H7 (cell line): ENCODE results near the gene PBX1. TPM values are rescaled to one million over a fixed set of nuclear protein-coding genes. Genes with fewer than 3 reads are reported as not detected.
A peak's percentile ranks its signal among the peaks of the same experiment; 100 is the strongest.

ENCODE experiments used
- DNase-seq: peaks from one replicate; pipeline ENCODE4 v3.0.0; 2012
- H3K27me3 ChIP-seq: 2 replicates; pipeline ENCODE4 v1.6.0; 2011; ENCODE audit warnings: mild to moderate bottlenecking, low read length; ENCODE audit not compliant: control insufficient read depth, insufficient read depth
- H3K36me3 ChIP-seq: replicated peaks from 2 replicates; pipeline ENCODE4 v1.5.1; 2011; ENCODE audit warnings: low read length; ENCODE audit not compliant: control insufficient read depth, insufficient read depth
- H3K4me3 ChIP-seq: 2 replicates; pipeline ENCODE4 v1.5.1; 2011; ENCODE audit warnings: low read depth, mild to moderate bottlenecking, control low read depth, low read length, moderate library complexity; ENCODE audit not compliant: insufficient read depth
- total RNA-seq: library from RNA; depleted of rRNA; stranded (reverse); fragments of >200 nt; shearing (Covaris generic); gene quantifications from 2 replicates; pipeline ENCODE4 v1.2.3, GENCODE V29; 2014

PBX1 gene
- total RNA-seq, 1 experiment from 2014 or later, result 70.5 TPM

- Histone ChIP-seq H3K27me3 (no peaks in the 10 kb centered on the region), H3K4me3 (no peak overlapping the region), H3K36me3 (no peaks in the 10 kb centered on the region)
- no peak for DNase-seq
Observed at GRCh38 chr1:164719676-164720439, 160.9 kb downstream of the PBX1 start.

GRCh38 chr1:164720440-164721227 lies 161.7 kb downstream of the PBX1 start:
- H3K4me3 ChIP-seq, result no peak overlapping the region

GRCh38 chr1:164721228-164721496 lies 162.2 kb downstream of the PBX1 start:
- no peak for DNase-seq
- H3K4me3 ChIP-seq, result no peak overlapping the region
- no peaks in the 10 kb centered on the region for H3K27me3 ChIP-seq
- H3K36me3 ChIP-seq, result no peaks in the 10 kb centered on the region

More at GRCh38 chr1:164720440-164721227, 161.7 kb downstream of the PBX1 start:
- Histone ChIP-seq H3K27me3 (no peaks in the 10 kb centered on the region), H3K36me3 (no peaks in the 10 kb centered on the region)
- no peak for DNase-seq

DNA sequence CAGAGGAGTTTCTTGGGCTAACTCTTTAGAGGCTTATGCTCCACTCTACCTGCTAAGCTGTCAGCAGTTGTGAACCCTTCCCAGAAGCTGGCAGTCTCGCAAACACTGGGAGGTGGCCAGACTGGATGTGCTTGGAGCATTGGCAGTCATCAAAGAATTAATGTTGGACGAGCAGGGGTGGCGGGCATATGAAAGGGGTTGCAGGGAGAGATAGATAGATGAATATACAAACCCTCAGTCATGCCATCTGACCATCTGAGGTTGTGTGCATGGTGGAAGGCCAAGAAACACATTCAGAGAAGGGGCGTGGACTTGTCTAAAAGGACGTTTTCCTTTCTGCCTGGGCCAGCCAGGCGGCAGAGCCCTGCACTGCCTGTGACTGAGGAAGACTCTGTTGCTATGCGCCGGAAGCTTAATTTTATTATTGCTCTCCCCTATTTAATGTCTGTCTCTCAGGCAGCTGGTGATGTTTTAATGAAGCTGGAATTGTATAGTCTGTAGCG lies 164.4 kb downstream of the PBX1 start:
- Histone ChIP-seq H3K4me3 (no peak overlapping the region), H3K27me3 (no peaks in the 10 kb centered on the region), H3K36me3 (no peaks in the 10 kb centered on the region)
- no peak for DNase-seq

- DNase-seq, result no peak
- Histone ChIP-seq H3K27me3 (no peaks in the 10 kb centered on the region), H3K4me3 (no peak overlapping the region), H3K36me3 (no peaks in the 10 kb centered on the region)
Observed at GRCh38 chr1:164725401-164725800, 166.4 kb downstream of the PBX1 start.

DNA sequence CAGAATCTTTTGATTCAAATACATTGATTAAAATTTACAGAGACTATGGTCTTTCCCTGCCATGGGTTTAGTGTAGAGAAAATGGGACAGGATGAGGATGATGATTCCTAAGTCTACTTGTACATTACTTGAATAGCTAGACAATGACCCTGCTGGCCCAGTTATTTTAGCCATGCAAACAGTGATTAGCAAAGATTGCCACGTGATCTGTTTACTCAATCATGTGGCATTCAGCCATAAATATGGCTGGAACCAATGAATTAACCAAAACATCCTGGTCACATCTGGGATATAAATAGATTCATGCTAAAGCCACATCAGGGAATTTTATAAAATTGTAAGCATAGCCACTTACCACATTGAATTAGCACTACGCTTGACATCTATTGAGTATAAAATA lies 167.3 kb downstream of the PBX1 start:
- no peak for DNase-seq
- no peaks in the 10 kb centered on the region for H3K36me3 ChIP-seq
- no peak overlapping the region for H3K4me3 ChIP-seq
- H3K27me3 ChIP-seq, result no peaks in the 10 kb centered on the region

DNA sequence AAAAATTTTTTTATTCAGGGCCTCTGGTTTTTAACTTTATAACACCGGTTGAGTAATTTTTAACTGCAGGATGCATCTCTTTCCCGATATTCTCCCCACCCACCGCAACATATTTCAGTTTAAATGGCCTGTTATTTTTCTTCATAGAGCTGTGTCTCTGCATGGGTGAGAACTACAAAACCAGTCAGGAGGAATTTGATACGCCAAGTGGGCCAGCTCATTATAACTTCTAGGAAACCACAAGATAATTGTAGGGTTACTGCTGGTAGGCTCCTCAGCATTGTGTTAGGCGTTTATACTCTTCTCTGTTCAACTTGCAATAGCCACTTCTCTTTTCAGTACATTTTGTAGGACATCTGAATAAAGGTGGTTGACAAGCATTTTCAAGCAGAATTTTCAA lies 169.7 kb downstream of the PBX1 start:
- H3K4me3 ChIP-seq, result no peak overlapping the region
- H3K27me3 ChIP-seq, result no peaks in the 10 kb centered on the region
- H3K36me3 ChIP-seq, result no peaks in the 10 kb centered on the region
- DNase-seq, result no peak

DNA sequence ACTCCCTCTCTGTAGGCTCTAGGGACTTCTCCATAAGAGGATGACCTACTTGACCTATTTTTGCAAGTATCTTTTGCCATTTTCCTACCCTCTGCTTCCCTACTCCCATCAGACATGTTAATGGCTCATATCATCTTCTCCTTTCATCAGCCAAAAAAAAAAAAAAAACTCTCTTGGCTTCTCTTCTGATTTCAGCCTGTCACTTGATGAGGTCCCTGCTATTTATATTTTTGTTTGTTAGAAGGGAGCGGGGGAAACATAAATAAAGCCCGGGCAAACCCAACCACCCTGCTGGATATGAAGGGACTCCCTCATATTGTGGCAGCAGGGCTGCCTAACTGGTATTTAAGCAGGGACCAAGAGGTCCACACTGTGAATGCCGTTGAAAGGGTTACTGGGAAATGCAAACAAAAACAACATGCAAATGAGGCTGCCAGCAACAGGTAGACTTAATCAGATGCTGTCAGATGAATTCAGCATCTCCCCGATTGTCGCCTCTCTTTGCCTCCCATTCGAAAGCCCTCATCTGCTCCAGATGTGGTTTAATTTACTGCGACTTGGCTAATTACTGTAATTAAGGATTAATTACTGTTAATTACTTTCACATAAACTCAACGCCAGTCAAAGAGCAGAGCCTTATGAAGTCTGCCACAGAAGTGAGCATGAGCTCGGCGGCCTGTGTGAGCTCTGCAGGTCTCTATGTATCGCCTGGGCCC lies 172.3 kb downstream of the PBX1 start:
- DNase-seq, result peak; percentile 6
- Histone ChIP-seq H3K27me3 (no peaks in the 10 kb centered on the region), H3K4me3 (no peak overlapping the region), H3K36me3 (no peaks in the 10 kb centered on the region)

GRCh38 chr1:164733070-164733469 lies 174.1 kb downstream of the PBX1 start:
- Histone ChIP-seq H3K27me3 (no peaks in the 10 kb centered on the region), H3K36me3 (no peaks in the 10 kb centered on the region), H3K4me3 (no peak overlapping the region)
- DNase-seq, result no peak

GRCh38 chr1:164733734-164734133 lies 174.8 kb downstream of the PBX1 start:
- DNase-seq, result no peak
- no peaks in the 10 kb centered on the region for H3K27me3 ChIP-seq
- no peaks in the 10 kb centered on the region for H3K36me3 ChIP-seq
- H3K4me3 ChIP-seq, result no peak overlapping the region

DNA sequence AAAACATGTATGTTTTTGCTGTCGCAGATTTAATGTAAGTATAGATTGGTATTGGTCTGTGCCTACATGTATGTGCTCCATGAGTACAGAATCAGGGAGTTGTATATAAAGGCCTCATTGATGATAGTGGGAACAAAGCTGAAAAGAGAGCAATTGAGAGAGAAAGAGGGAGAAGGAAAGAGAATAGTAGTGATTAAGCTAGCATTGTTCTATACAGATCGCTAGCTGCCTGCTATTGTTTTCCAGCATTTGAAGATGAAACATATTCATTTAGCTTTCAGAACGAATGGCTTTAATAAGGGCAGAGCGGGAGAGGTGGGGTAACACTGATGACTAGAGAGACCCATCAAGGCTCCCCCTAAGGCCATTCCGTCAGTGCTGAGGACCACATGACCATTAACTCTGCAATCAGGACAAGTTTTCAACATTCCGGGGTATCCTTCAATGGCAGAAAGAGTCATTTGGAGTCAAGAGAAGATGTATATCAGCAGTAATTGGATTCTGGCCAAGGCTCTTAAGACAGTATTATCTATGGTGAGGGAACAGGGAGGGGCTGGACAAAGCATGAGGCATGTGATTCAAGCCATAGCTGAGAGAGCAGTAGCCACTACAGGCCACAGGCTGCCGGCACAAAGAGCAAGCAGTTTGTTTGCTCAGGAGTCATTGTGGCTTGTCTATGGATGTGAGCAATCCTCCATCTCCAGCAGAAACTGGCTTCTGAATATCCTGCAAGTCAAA lies 176.5 kb downstream of the PBX1 start:
- H3K36me3 ChIP-seq, result no peaks in the 10 kb centered on the region
- no peak overlapping the region for H3K4me3 ChIP-seq
- H3K27me3 ChIP-seq, result no peaks in the 10 kb centered on the region
- DNase-seq, result no peak

DNA sequence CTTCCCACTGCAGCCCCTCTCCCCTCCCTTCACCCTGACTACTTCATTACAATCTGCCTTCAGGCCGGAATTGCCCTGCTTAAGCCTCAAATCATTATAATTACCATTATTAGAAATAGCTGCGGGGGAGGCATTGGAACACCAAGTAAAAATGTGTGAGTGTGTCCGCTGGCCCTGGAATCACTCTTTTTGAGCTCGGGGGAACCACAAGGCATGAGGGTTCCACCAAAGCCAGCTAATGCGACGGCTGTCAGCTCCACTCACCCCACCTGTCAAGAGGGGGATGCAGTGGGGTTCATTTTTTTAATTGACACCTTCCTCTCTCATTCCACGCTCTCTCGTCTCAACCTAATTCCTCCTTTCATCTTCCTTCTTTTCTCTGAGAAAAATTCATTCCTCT lies 177.2 kb downstream of the PBX1 start:
- Histone ChIP-seq H3K36me3 (no peaks in the 10 kb centered on the region), H3K27me3 (no peaks in the 10 kb centered on the region), H3K4me3 (no peak overlapping the region)
- no peak for DNase-seq

GRCh38 chr1:164739189-164739588 lies 180.2 kb downstream of the PBX1 start:
- Histone ChIP-seq H3K27me3 (no peaks in the 10 kb centered on the region), H3K36me3 (no peaks in the 10 kb centered on the region), H3K4me3 (no peak overlapping the region)
- no peak for DNase-seq

DNA sequence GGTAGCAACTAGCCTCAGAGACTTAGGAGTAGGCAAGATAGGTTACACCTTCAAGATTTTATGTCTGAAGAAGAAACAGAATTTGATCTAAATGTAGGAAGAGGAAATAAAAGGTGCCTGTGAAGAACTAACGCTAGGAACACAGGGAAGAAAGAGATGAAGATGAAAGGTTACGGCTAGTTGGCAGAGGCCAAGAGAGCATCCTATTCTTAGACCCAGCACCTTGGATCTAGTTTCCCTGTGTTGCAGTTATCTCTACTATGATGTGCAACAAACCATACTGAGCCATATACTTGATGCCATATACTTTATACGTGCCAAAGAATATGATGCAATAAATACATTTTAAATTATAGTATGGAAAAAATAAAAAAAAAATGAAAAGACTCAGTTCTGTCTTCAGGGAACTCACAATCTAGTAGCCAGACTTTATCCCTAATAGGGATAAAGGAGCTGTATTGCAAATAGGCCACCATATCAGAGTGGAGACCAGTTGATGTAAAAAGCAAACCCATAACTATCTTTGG lies 181.1 kb downstream of the PBX1 start:
- Histone ChIP-seq H3K36me3 (no peaks in the 10 kb centered on the region), H3K27me3 (no peaks in the 10 kb centered on the region), H3K4me3 (no peak overlapping the region)
- no peak for DNase-seq
